Liver (tissue), 3 donors: ENCODE data around the gene CHRD.

Experiments used
- TAF1 ChIP-seq: conservative IDR thresholded peaks from 2 replicates; pipeline ENCODE4 v1.6.1; 2016; ENCODE audit warnings: antibody characterized with exemption, mild to moderate bottlenecking
- TF ChIP-seq, protein P1 (sequence below): fragments of 150-350 bp; IDR thresholded peaks from 2 replicates; pipeline ENCODE4 v1.5.1; 2017; ENCODE audit warnings: improper control_type of control experiment, low read depth, low read length; ENCODE audit not compliant: missing input control
- donor health status: healthy.
- donor health status: healthy.

DNA sequence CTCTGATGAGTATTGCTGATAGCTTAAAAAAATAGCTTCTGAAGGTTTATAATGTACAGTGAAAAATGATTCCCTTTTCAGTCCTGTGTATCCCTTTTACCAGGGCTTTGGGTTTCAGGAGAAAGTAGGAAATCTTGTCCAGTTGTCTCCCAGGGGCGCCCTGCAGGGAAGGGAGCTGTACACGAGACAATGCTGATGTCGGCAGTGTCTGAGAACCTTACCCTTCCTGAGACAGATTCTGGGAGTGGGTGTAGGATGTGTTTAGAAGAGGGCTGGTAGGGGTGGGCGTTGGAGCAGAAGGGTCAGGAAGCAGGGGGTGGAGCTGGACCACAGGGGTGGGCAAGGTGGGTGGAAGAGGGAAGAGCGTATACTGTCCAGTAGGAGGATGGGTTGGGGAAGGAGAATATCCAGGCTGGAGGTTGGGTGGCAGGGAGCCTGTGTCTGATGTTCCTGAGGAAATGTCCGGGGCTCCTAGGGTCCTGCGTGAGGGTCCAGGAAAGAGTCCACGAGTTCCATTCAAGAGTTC, 7.5 kb upstream of the CHRD start:
- TF ChIP-seq, protein P1, sequence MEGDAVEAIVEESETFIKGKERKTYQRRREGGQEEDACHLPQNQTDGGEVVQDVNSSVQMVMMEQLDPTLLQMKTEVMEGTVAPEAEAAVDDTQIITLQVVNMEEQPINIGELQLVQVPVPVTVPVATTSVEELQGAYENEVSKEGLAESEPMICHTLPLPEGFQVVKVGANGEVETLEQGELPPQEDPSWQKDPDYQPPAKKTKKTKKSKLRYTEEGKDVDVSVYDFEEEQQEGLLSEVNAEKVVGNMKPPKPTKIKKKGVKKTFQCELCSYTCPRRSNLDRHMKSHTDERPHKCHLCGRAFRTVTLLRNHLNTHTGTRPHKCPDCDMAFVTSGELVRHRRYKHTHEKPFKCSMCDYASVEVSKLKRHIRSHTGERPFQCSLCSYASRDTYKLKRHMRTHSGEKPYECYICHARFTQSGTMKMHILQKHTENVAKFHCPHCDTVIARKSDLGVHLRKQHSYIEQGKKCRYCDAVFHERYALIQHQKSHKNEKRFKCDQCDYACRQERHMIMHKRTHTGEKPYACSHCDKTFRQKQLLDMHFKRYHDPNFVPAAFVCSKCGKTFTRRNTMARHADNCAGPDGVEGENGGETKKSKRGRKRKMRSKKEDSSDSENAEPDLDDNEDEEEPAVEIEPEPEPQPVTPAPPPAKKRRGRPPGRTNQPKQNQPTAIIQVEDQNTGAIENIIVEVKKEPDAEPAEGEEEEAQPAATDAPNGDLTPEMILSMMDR, result no peak
- TF ChIP-seq TAF1, result no peak
